Astrocyte of the spinal cord (primary cell): Measurements from ENCODE around the gene CUL3.

Source experiments
- DNase-seq: peaks from one replicate; pipeline ENCODE4 v3.0.0; 2011; ENCODE audit warnings: low read depth, low spot score
- H3K4me3 ChIP-seq: 2 replicates; pipeline ENCODE4 v1.5.1; 2011; ENCODE audit warnings: low read depth, mild to moderate bottlenecking, low read length, moderate library complexity
- in situ Hi-C: cut with HindIII; loops from 2 replicates; pipeline ENCODE4 v1.10.0; 2017; ENCODE audit warnings: low sequenced_read_pairs
- TF ChIP-seq, protein P1 (sequence below): IDR thresholded peaks from 2 replicates; pipeline ENCODE4 v1.5.1; 2012; ENCODE audit warnings: low read depth, mild to moderate bottlenecking, low read length, inconsistent platforms

Gene CUL3

DNA sequence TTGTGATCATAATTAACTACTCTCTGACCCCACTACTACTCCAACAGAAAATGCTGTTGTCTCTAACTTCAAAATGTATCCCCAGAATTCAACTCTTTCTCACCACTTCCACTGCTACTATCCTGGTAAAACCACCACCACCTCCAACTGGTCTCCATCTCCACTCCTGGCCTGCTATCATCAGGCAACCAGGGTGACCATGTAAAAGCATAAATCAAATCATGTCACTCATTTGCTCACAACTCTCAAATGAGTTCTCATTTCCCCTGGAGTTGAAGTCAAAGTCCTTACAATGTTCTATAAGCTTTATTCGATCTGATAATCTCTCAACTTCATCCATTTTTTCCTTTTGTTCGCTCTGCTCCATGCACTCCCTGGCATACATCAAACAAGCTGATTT, 24.6 kb downstream of the CUL3 start:
- H3K4me3 ChIP-seq: no peak overlapping the region
- in situ Hi-C loops: no loop called here
- no peak for DNase-seq
- TF ChIP-seq, protein P1, sequence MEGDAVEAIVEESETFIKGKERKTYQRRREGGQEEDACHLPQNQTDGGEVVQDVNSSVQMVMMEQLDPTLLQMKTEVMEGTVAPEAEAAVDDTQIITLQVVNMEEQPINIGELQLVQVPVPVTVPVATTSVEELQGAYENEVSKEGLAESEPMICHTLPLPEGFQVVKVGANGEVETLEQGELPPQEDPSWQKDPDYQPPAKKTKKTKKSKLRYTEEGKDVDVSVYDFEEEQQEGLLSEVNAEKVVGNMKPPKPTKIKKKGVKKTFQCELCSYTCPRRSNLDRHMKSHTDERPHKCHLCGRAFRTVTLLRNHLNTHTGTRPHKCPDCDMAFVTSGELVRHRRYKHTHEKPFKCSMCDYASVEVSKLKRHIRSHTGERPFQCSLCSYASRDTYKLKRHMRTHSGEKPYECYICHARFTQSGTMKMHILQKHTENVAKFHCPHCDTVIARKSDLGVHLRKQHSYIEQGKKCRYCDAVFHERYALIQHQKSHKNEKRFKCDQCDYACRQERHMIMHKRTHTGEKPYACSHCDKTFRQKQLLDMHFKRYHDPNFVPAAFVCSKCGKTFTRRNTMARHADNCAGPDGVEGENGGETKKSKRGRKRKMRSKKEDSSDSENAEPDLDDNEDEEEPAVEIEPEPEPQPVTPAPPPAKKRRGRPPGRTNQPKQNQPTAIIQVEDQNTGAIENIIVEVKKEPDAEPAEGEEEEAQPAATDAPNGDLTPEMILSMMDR: no peak

DNA sequence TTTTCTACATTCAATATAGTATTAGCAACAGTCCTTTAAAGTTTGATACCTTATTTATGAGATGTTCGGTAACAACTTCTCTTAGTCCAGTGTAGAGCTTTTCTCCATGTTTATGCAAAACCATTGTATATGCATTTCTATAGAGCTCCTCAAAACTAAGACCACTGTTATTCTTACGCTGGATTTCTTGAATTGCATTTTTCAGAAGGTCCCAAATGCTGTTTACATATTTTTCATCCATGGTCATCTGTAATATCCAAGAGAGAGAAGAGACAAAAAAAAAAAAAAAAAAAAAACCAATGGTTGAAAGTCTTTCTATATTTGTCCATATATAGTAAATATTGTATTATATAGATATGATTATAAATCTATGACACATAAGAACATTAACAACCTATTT, 27.6 kb downstream of the CUL3 start:
- no peak overlapping the region for H3K4me3 ChIP-seq
- in situ Hi-C loops: no loop called here
- TF ChIP-seq, protein P1: no peak
- no peak for DNase-seq

DNA sequence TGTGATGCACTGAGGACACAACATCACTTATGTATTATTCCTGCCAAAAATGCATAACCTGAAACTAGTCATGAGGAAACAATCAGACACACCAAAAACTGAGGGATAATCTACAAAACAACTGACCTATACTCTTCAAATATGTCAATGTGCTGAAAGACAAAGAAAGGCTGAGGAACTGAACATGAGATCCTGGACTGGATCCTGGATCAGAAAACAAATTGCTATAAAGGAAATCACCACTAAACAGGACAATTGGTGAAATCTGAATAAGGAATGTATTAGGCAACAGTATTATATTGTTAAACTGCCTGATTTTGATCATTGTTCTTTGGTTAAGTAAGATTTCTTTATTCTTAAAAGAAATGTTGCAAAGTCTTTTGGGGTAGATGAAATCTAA, 28.8 kb downstream of the CUL3 start:
- TF ChIP-seq, protein P1: no peak
- H3K4me3 ChIP-seq: no peak overlapping the region
- DNase-seq: no peak
- in situ Hi-C loops: no loop called here

DNA sequence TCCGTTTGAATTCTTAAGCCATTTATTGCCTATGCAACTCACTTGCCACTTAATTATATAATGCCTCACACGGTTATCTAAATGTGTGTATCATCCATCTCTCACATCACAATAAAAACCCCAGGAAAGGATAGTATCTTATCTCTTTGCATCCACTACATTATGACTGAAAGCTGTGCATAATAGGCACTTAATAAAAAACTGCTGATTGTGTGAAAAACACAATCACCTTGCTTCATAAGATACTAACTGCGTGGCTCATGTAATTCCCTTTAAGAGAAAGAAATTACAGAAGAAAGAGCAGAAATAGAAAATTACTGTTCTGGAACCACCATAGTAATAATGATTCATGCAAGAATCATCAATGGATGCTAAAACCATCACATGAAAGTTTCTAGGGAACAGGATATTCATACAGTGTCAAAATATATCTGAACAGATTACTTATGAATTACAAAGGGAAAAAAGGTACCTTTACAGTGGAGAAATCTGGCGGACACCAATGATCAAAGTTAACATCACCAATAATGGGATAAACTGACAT, 29.3 kb downstream of the CUL3 start:
- no peak for DNase-seq
- in situ Hi-C loops: no loop called here
- no peak overlapping the region for H3K4me3 ChIP-seq
- TF ChIP-seq, protein P1: no peak

DNA sequence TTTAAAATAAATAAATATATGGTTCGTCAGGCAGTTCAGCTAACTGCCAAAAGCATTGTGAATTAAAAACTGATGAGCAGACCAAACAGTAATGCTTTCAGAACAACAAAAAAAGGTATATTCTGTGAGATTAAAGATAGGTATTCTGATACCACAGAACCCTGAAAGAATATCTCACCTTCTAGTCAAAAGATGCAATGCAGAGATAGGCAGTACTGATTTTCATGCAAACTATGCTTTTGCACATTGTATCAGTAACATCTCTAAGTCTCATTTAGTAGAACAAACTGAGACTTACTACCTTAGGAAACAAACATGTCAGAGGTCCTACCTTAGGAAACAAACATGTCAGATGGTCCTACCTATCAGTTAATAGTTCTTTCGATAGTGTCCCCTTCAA, 32.4 kb downstream of the CUL3 start:
- DNase-seq: no peak
- no peak overlapping the region for H3K4me3 ChIP-seq
- TF ChIP-seq, protein P1: no peak
- in situ Hi-C loops: no loop called here

DNA sequence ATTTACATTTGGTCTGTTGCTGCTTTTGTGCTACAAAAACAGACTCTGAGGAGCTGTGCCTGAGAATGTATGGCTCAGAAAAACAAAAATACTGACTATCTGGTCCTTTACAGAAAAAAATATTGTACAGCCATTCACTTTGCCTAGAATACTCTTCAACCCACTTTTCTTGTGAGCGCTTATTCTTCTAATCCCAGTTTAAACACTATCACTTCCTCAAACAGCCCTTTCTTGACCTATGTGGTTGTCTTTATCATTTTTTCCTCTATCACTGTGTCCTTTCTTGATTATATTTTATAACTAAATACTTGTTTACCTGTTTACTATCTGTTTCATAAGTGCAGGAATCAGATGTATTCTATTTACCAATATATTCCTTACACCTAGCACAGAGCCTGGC, 33.5 kb downstream of the CUL3 start:
- TF ChIP-seq, protein P1: no peak
- no peak for DNase-seq
- no peak overlapping the region for H3K4me3 ChIP-seq
- in situ Hi-C loops: no loop called here

DNA sequence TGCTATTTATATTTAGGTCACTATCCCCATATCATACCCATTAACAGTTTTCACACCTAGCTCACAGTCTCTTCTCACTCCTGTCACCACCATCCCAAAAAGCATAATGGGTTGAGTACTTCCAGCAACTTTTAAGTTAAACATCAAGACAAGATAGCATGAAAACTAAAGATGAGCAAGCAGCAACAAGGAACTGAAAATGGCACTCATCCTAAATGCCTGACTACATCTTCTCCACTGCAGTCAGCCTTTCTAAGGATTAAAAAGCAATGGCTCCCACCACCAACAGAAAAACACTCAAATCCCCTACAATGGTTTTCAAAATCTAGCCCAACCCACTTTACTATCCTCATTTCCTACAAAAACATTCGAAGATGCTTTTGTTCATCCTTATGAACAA, 38.2 kb downstream of the CUL3 start:
- no peak for DNase-seq
- in situ Hi-C loops: no loop called here
- TF ChIP-seq, protein P1: no peak
- no peak overlapping the region for H3K4me3 ChIP-seq
